GM12878 (cell line): Measurements from ENCODE around the gene RCAN2. TPM values are rescaled to one million over a fixed set of nuclear protein-coding genes. Genes with fewer than 3 reads are reported as not detected.
A peak's percentile ranks its signal among the peaks of the same experiment; 100 is the strongest.

ENCODE experiments used
- ATAC-seq: fragments of 200-7000 bp; cut with Tn5 transposase; 3 replicates; pipeline ENCODE4 v1.9.1; 2020; ENCODE audit warnings: mild to moderate bottlenecking, moderate library complexity
- BruUV-seq: library from RNA; stranded (reverse); fragments of 400-500 nt; replicated peaks from 2 replicates; lab custom pipeline; 2021; lab: Mats Ljungman, UMichigan
- CTCF ChIA-PET: fragments of 300-600 bp; sonication (Branson Sonifier 250); formaldehyde crosslinking; extraction: SDS; loops from one replicate; lab custom pipeline; 2021; ENCODE audit warnings: inconsistent platforms; lab: Yijun Ruan, JAX
- POLR2A ChIA-PET: fragments of 350-600 bp; formaldehyde crosslinking; extraction: SDS; loops from one replicate; lab custom pipeline; 2021; ENCODE audit warnings: inconsistent platforms; lab: Charles Lee
- RAD21 ChIA-PET: fragments of 300-600 bp; sonication (Branson Sonifier 250); formaldehyde crosslinking; loops from one replicate; lab custom pipeline; 2023; ENCODE audit warnings: antibody characterized with exemption; ENCODE audit not compliant: unreplicated experiment; lab: Charles Lee
- SMC1A ChIA-PET: fragments of 300-600 bp; sonication (Branson Sonifier 250); formaldehyde crosslinking; loops from one replicate; lab custom pipeline; 2023; ENCODE audit not compliant: unreplicated experiment, uncharacterized antibody; lab: Charles Lee
- DNase-seq: peaks from one replicate; pipeline ENCODE4 v3.0.0-alpha.2; 2011; ENCODE audit warnings: low read depth, low spot score
- FAIRE-seq: peaks from 3 replicates; lab custom pipeline; 2011; peaks lifted over from hg19 to GRCh38; lab: Jason Lieb, UNC
- H2AFZ ChIP-seq: 2 replicates; pipeline ENCODE4 v1.6.0; 2011; ENCODE audit warnings: low read depth, low read length, control low read depth; ENCODE audit not compliant: control insufficient read depth
- H3K27ac ChIP-seq: 2 replicates; pipeline ENCODE4 v1.5.1; 2011; ENCODE audit warnings: control low read depth; ENCODE audit not compliant: control insufficient read depth, insufficient read depth
- H3K27me3 ChIP-seq, 2 experiments: replicated peaks in 1 of 2; 2 replicates each; pipeline versions ENCODE4 v1.6.0 to v1.6.1; 2011; ENCODE audit warnings: low read length in 1 of 2; ENCODE audit not compliant: control insufficient read depth in 2 of 2, insufficient read depth in 2 of 2
- H3K36me3 ChIP-seq, 2 experiments: 2 replicates each; pipeline ENCODE4 v1.5.1; 2011; ENCODE audit warnings: low read length in 1 of 2; ENCODE audit not compliant: control insufficient read depth in 2 of 2, insufficient read depth in 2 of 2
- H3K4me1 ChIP-seq: 2 replicates; pipeline ENCODE4 v1.6.1; 2011; ENCODE audit warnings: mild to moderate bottlenecking, low read length, moderate library complexity, mixed read lengths; ENCODE audit not compliant: control insufficient read depth, insufficient read depth
- H3K4me2 ChIP-seq: 2 replicates; pipeline ENCODE4 v1.6.0; 2011; ENCODE audit warnings: control low read depth; ENCODE audit not compliant: control insufficient read depth, insufficient read depth
- H3K4me3 ChIP-seq: fragments of 200-600 bp; sonication (generic); 2 replicates; pipeline ENCODE4 v1.5.1; 2016
- H3K79me2 ChIP-seq: 2 replicates; pipeline ENCODE4 v1.6.0; 2011; ENCODE audit warnings: low read length; ENCODE audit not compliant: control insufficient read depth, insufficient read depth
- H3K9ac ChIP-seq: 2 replicates; pipeline ENCODE4 v1.8.0; 2011; ENCODE audit warnings: low read length, control low read depth, mixed read lengths; ENCODE audit not compliant: control insufficient read depth, insufficient read depth
- H3K9me3 ChIP-seq: replicated peaks from 3 replicates; pipeline ENCODE4 v1.5.1; 2011; ENCODE audit warnings: mild to moderate bottlenecking, low read length; ENCODE audit not compliant: control insufficient read depth, insufficient read depth
- H4K20me1 ChIP-seq: 2 replicates; pipeline ENCODE4 v1.6.0; 2011; ENCODE audit not compliant: control insufficient read depth, insufficient read depth
- BHLHE40 ChIP-seq, 2 experiments: fragments of 450-650 bp in 1 of 2; IDR thresholded peaks; 2 replicates each; pipeline ENCODE4 v1.6.1; 2011 to 2017; ENCODE audit warnings: low read depth in 2 of 2, borderline replicate concordance in 1 of 2, improper control_type of control experiment in 1 of 2, low read length in 1 of 2, mild to moderate bottlenecking in 1 of 2
- CBX5 ChIP-seq: sonication (generic); IDR thresholded peaks from 2 replicates; pipeline ENCODE4 v1.6.1; 2016; ENCODE audit warnings: low read depth, moderate library complexity, mild to moderate bottlenecking, inconsistent platforms
- EP300 ChIP-seq, 2 experiments: fragments of 150-350 bp in 1 of 2; IDR thresholded peaks; 2 replicates each; pipeline ENCODE4 v1.6.1; 2011 to 2012; ENCODE audit warnings: low read depth in 2 of 2, low read length in 2 of 2, borderline replicate concordance in 1 of 2, improper control_type of control experiment in 1 of 2, inconsistent platforms in 1 of 2; ENCODE audit not compliant: control insufficient read depth in 1 of 2
- HSF1 ChIP-seq: fragments of 150-350 bp; IDR thresholded peaks from 2 replicates; pipeline ENCODE4 v1.6.1; 2014; ENCODE audit warnings: mild to moderate bottlenecking, low read depth, low read length
- JUNB ChIP-seq: IDR thresholded peaks from 2 replicates; pipeline ENCODE4 v1.6.1; 2016; ENCODE audit warnings: antibody characterized with exemption, mild to moderate bottlenecking
- MYB ChIP-seq: fragments of 150-350 bp; IDR thresholded peaks from 2 replicates; pipeline ENCODE4 v1.6.1; 2014; ENCODE audit warnings: mild to moderate bottlenecking, low read depth, low read length, borderline replicate concordance
- NFYA ChIP-seq: IDR thresholded peaks from 2 replicates; pipeline ENCODE4 v1.6.1; 2011; ENCODE audit warnings: low read depth, mild to moderate bottlenecking, low read length, improper control_type of control experiment, borderline replicate concordance
- SMAD1 ChIP-seq: fragments of 450-650 bp; IDR thresholded peaks from 2 replicates; pipeline ENCODE4 v1.6.1; 2018; ENCODE audit warnings: mild to moderate bottlenecking, low read depth; ENCODE audit not compliant: partially characterized antibody
- SREBF2 ChIP-seq: IDR thresholded peaks from 2 replicates; pipeline ENCODE4 v1.6.1; 2012; ENCODE audit warnings: mild to moderate bottlenecking, low read length
- TCF7 ChIP-seq: IDR thresholded peaks from 2 replicates; pipeline ENCODE4 v1.6.1; 2014; ENCODE audit warnings: antibody characterized with exemption, borderline replicate concordance
- USF2 ChIP-seq: IDR thresholded peaks from 2 replicates; pipeline ENCODE4 v1.6.1; 2011; ENCODE audit warnings: low read depth, low read length, improper control_type of control experiment, borderline replicate concordance
- ZSCAN29 ChIP-seq: fragments of 450-650 bp; IDR thresholded peaks from 2 replicates; pipeline ENCODE4 v1.6.1; 2017; ENCODE audit warnings: mild to moderate bottlenecking, moderate library complexity
- WGBS: methylation state at CpG from one replicate; pipeline ENCODE4 v1.1.6; 2016; ENCODE audit warnings: low lambda C conversion rate; ENCODE audit not compliant: insufficient replicate concordance, insufficient coverage; ENCODE audit errors: missing lambda C conversion rate; 5-methylcytosine and 5-hydroxymethylcytosine counted together
- in situ Hi-C: fragments of 300-500 bp; cut with MboI; formaldehyde crosslinking; loops from 9 replicates; pipeline ENCODE4 v1.14.3; 2018; ENCODE audit warnings: mixed read lengths
- intact Hi-C: fragments of 100-400 bp; cut with micrococcal nuclease; formaldehyde crosslinking; loops from one replicate; pipeline ENCODE4 v1.14.2; 2022; ENCODE audit not compliant: unreplicated experiment
- polyA plus RNA-seq, 11 experiments: library from polyadenylated mRNA; depleted of rRNA in 4 of 11; unstranded in 6 of 11; stranded (reverse) in 5 of 11; fragments of >200 nt; fragmentation: Nextera tagmentation in 4 of 11; fragmentation: Illumina TruSeq in 1 of 11; extraction: Ambion mirVana in 4 of 11; extraction: Trizol in 1 of 11; gene quantifications; 1 replicate in 1 of 11; 2 replicates in 10 of 11; pipeline versions ENCODE4 v1.2.1 to v1.2.3, GENCODE V29; 2011 to 2016; ENCODE audit warnings: inconsistent platforms in 2 of 11, missing spikeins in 2 of 11, low read depth in 1 of 11
- total RNA-seq, 4 experiments: library from RNA; depleted of rRNA in 3 of 4; stranded (reverse); fragments of >200 nt in 3 of 4; fragmentation: Illumina TruSeq in 1 of 4; extraction: Trizol in 1 of 4; gene quantifications; 2 replicates each; pipeline versions ENCODE4 v1.2.1 to v1.2.3, GENCODE V29; 2013 to 2021

RCAN2 gene
- total and polyA plus RNA-seq, 10 of the 15 experiments (the other 5 are each of a cell fraction or from before 2014, with no cell fraction given), result 0.06 TPM; not detected in 9

GRCh38 chr6:46366190-46366900 is 124.9 kb downstream of the RCAN2 start:
- POLR2A ChIA-PET, result no interaction called here
- CTCF ChIA-PET, result no interaction called here

GRCh38 chr6:46357591-46357990 is 133.7 kb downstream of the RCAN2 start:
- H3K9ac ChIP-seq, result no peak overlapping the region
- ATAC-seq, result no peak
- FAIRE-seq, result peak; percentile 52
- H3K4me2 ChIP-seq, result peak overlapping the region; percentile 38; the same call in 1 of the 2 replicates
- no peaks in the 10 kb centered on the region for H3K9me3 ChIP-seq
- ChIA-PET SMC1A (no interaction called here), POLR2A (no interaction called here), RAD21 (no interaction called here), CTCF (no interaction called here)
- no peaks in the 10 kb centered on the region for H3K27me3 ChIP-seq
- H3K79me2 ChIP-seq, result no peaks in the 10 kb centered on the region
- in situ Hi-C loops (no loop called here), intact Hi-C loops (no loop called here)
- H3K4me3 ChIP-seq, result no peak overlapping the region
- DNase-seq, result no peak
- H3K27ac ChIP-seq, result no peak overlapping the region
- 13% methylated on average over 2 of the region's 2 CpGs for WGBS
- no peak for TF ChIP-seq HSF1
- no peak for TF ChIP-seq ZSCAN29
- no peak for TF ChIP-seq SMAD1
- TF ChIP-seq CBX5, result no peak
- no peak for TF ChIP-seq EP300 (IDR thresholded peaks at IDR 0.05; ENCODE audit: borderline replicate concordance in 1 of 2, control insufficient read depth in 1 of 2, low read depth in 2 of 2, low read length in 2 of 2)
- TF ChIP-seq TCF7, result no peak
- no peak for TF ChIP-seq MYB
- no peak for TF ChIP-seq USF2
- 0 out of 2 replicates have a peak overlapping the region, but pooled peaks have one; percentile 1 for H2AFZ ChIP-seq
- H3K4me1 ChIP-seq, result no peaks in the 10 kb centered on the region
- no TSS peak for BruUV-seq
- no peaks in the 10 kb centered on the region for H3K36me3 ChIP-seq
- no peaks in the 10 kb centered on the region for H4K20me1 ChIP-seq

More at GRCh38 chr6:46366190-46366900, 124.9 kb downstream of the RCAN2 start:
- no TSS peak for BruUV-seq
- no peak overlapping the region for H3K27ac ChIP-seq
- TF ChIP-seq NFYA (no peak), JUNB (no peak), BHLHE40 (IDR thresholded peaks at IDR 0.05; ENCODE audit: borderline replicate concordance in 1 of 2, low read depth in 2 of 2, low read length in 1 of 2) (no peak), SREBF2 (no peak)
- TF ChIP-seq, all 136 proteins: peak for 0
- H2AFZ ChIP-seq, result no peak overlapping the region
- intact Hi-C loops, result no loop called here
- H3K4me2 ChIP-seq, result no peak overlapping the region
- H3K27me3 ChIP-seq, result peaks cover 0 to 1% of the 10 kb centered on the region in 2 experiments; a peak in 2 of 4 replicates
- H3K36me3 ChIP-seq, result no peaks in the 10 kb centered on the region
- no peak overlapping the region for H3K4me3 ChIP-seq
- H4K20me1 ChIP-seq, result no peaks in the 10 kb centered on the region
- no peak overlapping the region for H3K9ac ChIP-seq
- DNase-seq, result no peak
- H3K79me2 ChIP-seq, result no peaks in the 10 kb centered on the region
- H3K9me3 ChIP-seq, result no peaks in the 10 kb centered on the region
- no peaks in the 10 kb centered on the region for H3K4me1 ChIP-seq
- ChIA-PET SMC1A (interaction anchor here (1.0 to 1.1 kb wide), 2 partner anchors 9 to 20 kb away, joined by 3 to 4 read pairs; no protein-coding TSS in a partner anchor), RAD21 (no interaction called here)
- 5% methylated on average over 3 of the region's 3 CpGs for WGBS
- no peak for FAIRE-seq
- in situ Hi-C loops, result no loop called here
- no peak for ATAC-seq
